CD4-positive, alpha-beta T cell treated with Interleukin-6 at 100 ng/mL for 8 hours (primary cell): Measurements from ENCODE around the gene PHLPP1.

Experiments used
- DNase-seq: peaks from one replicate; pipeline ENCODE4 v3.0.0-alpha.2; 2020; ENCODE audit warnings: mixed read lengths, low spot score

The PHLPP1 gene

DNA sequence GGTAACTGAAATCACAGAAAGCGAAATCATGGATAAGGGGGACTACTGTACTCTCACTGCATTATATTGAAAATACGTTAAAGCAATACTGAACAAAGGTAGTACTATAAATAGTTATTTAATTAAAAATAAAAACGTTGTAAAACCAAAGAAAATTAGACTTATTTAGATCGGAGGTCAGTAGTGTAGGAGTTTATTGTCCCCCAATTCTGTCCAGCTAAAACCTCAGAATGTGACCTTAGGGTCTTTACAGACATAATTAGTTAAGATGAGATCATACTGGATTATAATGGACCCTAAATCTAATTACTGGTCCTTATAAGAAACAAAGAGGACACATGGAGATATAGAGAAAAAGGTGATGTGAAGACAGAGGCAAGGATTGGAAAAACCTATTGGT, 95.3 kb downstream of the PHLPP1 start:
- no peak for DNase-seq

DNA sequence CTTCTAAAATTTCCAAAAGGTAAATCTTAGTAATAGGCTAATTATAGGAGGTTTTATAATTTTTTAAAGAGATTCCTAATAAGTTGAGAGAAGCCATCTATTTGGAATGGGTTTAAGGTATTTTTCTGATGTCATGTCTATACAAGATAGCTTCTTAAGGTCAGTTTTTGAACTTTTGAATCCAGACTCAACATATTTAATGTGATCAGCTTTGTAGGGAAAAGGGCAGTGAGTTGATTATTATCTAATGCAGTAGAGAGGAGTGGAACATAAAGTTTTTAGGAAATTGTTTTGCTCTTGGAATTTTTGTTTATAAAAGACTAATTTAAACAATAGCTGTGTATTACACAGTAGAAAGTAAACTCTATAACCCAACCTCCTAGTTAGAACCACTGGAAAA, 96.3 kb downstream of the PHLPP1 start:
- no peak for DNase-seq

GRCh38 chr18:62812242-62812641, 96.9 kb downstream of the PHLPP1 start:
- DNase-seq = no peak

- DNase-seq = no peak
These were observed 97.5 kb downstream of the PHLPP1 start for GRCh38 chr18:62812876-62813275.

- DNase-seq = no peak
These were observed 98.9 kb downstream of the PHLPP1 start for GRCh38 chr18:62814132-62814759.

DNA sequence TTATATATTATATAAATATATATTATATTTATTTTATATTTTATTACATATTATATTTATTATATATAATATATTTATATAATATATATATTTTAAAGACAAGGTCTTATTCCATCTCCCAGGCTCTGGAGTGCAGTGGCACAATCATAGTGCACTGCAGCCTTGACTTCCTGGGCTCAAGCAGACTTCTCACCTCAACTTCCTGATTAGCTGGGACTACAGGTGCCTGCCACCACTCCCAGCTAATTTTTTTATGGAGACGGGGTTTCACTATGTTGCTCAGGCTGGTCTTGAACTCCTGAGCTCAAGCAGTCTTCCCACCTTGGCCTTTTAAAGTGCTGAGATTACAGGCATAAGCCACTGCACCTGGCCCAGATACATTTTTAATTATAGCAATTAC, 110.0 kb downstream of the PHLPP1 start:
- no peak for DNase-seq

DNA sequence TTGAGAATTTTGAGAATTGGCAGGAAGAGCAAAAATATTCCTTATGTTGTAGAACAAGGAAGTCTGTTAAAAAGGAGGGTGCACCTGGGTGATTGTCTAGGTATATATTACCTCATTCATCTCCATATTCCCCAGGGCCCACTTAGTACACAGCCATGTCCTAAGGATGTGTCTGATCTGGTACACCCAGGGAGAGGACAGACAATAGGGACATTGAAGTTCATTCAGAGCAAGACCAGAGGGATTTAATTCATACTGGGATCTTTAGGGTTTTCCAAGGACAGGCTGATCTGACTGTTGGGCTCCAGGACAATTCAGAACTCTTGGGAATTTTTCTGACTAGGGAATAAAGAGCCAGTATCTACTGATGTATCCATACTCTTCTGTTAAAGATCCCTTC, 112.1 kb downstream of the PHLPP1 start:
- DNase-seq = no peak

DNA sequence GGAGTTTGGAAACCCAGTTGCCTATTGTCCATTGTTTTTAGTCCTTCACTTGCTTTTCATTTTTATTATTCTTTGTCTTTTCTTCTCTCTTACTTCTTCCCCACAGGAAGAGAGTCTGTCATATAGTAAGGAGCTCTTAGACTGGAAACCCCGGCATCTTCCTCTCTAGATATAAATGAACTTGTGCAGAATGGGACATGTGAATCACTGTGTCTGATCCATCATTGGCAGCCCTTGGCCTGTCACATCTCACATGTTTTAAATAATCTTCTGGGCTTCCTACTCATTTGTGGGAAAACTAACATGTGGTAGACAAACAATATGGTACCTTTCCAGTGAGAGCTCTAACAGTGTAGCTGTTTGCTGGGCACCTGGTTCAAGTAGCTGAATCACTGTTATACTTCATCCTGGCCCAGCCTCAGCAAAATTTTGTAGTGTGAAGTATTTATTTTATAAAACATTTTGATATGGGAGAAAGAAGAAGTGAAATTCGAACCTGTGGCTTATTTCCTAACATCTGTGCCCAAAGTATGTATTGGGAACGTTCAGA, 112.8 kb downstream of the PHLPP1 start:
- no peak for DNase-seq

GRCh38 chr18:62828852-62829251, 113.5 kb downstream of the PHLPP1 start:
- DNase-seq = no peak

GRCh38 chr18:62829936-62830335, 114.6 kb downstream of the PHLPP1 start:
- DNase-seq = no peak

DNA sequence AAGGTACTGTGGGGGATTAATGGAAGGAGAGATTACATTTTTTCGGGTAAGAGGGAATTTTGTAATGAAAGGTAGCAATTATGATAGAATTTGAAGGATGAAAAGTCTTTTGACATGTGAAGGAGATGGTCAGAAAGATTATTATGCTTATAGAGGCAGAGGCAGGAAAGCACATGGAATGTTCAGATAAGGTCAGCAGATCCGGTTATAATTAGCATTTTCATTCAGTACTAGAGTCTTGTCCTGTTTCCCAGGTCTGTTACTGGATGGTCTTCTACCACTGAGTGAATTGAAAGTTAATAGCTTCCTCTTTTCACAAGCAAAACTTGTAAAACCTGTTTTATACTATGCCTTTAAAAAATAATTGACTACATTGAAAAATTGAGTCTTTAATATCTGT, 116.9 kb downstream of the PHLPP1 start:
- DNase-seq = no peak

DNA sequence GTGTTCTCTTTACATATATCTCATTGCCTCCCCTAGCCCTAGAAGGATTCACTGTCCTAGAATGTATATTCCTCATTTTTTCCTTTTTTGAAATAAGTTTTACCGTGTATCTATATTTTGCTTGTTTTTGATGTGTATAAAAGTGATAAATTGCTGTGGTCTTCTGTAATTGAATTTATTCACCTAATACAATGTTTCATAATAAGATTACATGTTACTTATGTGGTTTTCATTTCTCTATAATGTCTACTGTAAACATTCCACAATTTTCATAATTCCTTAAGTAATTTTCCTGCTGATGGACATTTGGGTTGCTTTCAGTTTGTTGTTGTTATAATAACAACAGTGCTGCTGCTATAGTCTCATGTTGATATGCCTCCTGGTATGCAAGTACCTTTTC, 118.2 kb downstream of the PHLPP1 start:
- no peak for DNase-seq

DNA sequence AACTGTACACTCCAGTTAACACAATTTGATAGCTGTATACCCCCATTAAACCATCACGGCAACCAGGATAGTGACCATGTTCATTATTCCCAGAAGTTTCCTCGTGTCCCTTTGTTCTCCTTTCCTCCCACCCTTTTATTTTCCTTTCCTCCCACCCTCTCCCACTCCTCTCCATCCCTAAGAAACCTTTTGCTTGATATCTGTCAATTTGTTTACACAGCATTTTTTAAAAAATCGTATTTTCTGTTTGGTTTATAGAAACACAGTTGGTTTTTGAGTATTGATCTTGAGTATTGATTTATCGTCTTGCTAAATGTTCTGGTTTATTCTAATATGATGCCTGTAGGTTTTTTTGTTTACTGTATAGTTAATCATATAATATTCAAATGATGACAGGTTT, 119.4 kb downstream of the PHLPP1 start:
- no peak for DNase-seq

DNA sequence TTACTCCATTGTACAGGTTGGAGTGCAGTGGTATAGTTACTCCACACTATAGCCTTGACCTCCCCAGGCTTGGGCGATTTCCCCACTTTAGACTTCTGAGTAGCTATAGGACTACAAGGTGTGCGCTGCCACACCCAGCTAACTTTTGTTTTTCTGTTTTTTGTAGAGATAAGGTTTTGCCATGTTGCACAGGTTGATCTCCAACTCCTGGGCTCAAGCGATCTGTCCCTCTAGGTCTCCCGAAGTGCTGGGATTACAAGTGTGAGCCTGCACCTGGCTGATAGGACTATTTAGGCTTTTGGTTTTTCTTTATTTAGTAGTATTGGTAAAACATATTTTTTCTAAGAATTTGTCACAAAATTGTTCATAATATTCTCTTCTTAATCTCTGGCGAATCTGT, 121.7 kb downstream of the PHLPP1 start:
- DNase-seq = no peak

DNA sequence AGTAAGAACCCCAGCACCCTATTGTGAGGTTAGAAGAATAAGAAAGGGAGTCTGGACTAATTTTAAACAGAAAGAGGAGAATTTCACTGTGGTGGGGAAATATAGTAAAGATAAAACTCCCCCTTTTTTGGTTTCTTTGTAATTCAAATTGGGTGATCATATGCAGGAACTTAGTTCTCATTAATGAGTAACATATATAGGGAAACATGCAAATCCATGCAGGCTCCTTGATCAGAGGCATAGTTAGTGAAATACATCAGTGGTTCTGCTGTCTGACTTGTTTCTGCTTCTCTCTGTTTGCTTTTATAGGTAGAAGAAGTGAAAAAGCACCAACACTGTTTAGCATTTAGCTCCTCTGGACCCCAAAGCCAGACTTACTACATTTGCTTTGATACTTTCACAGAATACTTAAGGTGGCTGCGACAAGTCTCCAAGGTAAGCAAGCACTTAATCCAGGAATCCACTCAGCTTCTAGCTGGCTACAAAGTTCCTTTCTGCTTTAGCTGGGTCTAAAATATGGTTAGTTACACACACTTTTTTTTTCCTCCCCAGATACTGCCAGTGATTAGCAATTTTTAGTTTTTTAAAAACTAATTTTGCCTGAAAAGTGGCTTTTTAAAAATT, 123.2 kb downstream of the PHLPP1 start:
- DNase-seq = no peak

DNA sequence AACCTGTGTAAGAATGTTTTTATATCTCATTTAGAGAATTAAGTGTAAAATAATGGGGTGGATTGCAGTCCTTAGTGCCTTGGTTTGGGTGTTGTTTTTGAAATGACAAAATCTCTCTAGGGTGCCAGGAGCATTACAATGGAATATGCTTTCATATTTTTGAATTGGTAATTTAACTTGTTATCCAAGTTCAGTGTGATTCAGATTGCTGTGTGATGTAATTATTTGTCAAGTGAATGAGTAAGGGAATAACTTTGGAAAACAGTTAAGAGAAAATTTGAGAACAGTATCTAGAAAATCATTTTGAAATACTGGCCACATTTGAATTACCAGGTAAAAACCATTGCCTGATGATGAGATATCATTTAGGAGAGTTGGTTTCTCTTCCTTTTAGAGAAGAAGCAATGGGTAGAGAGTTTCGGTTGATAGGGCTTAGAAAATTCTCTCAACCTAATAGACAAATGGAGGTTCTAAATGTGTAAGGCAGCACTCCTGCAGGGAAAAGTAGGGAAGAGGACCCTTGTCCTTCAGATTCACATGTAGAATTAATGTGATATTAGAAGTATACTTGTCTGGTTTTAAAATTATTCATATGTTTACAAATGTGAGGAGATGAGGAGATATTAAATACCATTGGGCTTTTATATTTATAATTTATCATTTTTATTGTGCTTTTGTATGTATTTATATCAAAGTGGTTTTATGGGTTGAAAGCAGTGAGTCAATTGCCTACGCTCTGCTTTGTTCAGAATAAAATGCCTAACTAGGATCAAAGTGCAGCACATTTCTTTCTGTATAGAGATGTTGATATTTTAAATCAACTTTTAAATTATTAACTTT, 124.8 kb downstream of the PHLPP1 start:
- no peak for DNase-seq

DNA sequence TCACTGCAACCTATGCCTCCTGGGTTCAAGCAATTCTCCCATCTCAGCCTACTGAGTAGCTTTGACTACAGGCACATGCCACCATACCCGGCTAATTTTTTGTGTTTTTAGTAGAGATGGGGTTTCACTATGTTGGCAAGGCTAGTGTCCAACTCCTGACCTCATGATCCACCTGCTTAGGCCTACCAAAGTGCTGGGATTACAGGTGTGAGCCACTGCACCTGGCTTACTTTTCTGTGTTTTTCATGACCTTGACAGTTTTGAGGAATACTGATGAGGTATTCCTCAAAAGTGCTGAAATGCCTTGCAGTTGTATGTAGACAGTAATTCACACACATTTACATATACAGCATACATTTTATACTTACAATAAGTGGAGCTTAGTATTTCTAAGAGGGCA, 126.1 kb downstream of the PHLPP1 start:
- DNase-seq = no peak

GRCh38 chr18:62842898-62843297, 127.6 kb downstream of the PHLPP1 start:
- no peak for DNase-seq

DNA sequence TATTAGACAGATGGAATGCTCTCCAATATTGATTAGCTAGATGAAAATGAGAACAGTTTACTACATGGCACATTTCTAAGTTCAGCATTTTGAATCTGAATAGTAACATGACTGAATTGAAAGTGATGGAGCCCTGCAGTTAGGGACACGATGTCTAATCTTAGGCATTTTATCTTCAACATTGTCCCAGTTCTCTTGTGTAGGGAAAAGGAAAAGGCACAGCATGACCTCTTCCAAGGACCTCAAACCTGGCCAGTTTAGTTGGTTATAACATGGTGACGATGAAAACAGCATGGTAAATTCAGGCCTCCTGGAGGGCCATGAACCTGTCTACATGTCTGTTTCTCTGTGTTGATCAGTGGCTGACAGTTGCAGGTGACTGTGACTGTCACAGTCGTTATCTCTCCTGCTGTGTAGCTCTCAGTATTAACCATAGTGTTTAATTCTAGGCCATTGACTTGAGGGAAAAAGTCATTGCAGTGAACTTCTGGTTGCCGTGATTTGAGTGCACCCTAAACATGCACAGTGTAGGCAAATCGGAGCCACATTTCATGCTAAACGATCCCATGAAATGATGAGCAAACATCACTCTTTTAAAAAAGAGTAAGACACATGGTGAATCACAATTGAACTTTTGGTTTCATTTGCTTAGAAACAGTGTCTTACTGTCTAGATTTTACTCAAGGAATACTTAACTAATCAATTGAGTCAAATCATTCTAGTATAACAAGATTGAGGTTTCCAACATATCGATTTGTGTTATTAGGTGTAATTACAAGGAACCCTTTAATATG, 129.7 kb downstream of the PHLPP1 start:
- no peak for DNase-seq

- no peak for DNase-seq
These were observed 131.0 kb downstream of the PHLPP1 start for GRCh38 chr18:62846313-62846712.

- DNase-seq = no peak
These were observed 131.7 kb downstream of the PHLPP1 start for GRCh38 chr18:62847081-62847480.

DNA sequence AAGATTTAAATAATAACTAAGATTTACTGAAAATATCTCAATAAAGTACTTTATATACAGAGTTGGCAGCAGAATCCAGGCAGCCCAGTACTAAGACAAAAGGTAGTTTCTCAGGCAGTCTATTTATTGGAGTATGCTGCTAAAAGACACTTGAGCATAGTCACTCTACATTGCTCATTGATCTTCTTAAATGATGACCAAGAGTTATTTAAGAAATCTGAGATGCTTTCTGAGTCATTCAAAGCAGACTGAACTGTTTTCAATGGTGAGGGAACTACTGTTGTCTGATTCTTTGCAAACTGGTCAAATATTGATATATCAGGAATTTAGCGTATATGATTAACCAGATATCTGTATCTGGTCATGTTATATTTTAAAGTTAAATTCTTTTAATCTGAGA, 133.6 kb downstream of the PHLPP1 start:
- no peak for DNase-seq
